ENCODE data around the gene CCN5. TPM values are rescaled to one million over a fixed set of nuclear protein-coding genes. Genes with fewer than 3 reads are reported as not detected.

Gene CCN5
- total RNA-seq, 1 donor from 2014 or later = 377 TPM

- H3K4me1 ChIP-seq = peaks cover 11 to 49% of the 10 kb centered on the region in 2 donors
These were observed 20.6 kb downstream of the CCN5 start for GRCh38 chr20:44735816-44736169.

GRCh38 chr20:44736170-44737021 lies 21.2 kb downstream of the CCN5 start:
- no peak for TF ChIP-seq CTCF (IDR thresholded peaks at IDR 0.05)
- Histone ChIP-seq H3K4me3 (no peak overlapping the region), H3K4me1 (peaks cover 9 to 47% of the 10 kb centered on the region in 2 donors), H3K36me3 (no peaks in the 10 kb centered on the region), H3K27ac (peak overlapping the region; percentile 80 to 93), H3K9me3 (no peaks in the 10 kb centered on the region), H3K27me3 (no peaks in the 10 kb centered on the region)
- peak in 1 of 2 donors; percentile 85 for DNase-seq (ENCODE audit: low spot score in 2 of 2)
- intact Hi-C loops (cut with DNase I) = loop anchor here (5.0 kb wide), 2 partner anchors 259 to 524 kb away; partner anchors contain the start of genes OSER1 and TTPAL

More at GRCh38 chr20:44735816-44736169, 20.6 kb downstream of the CCN5 start:
- no peaks in the 10 kb centered on the region for H3K27me3 ChIP-seq
- intact Hi-C loops (cut with DNase I) = loop anchor here (5.0 kb wide), 2 partner anchors 258 to 523 kb away; partner anchors contain the start of genes OSER1 and TTPAL
- H3K4me3 ChIP-seq = peak overlapping the region in 1 of 2 donors; percentile 23
- H3K9me3 ChIP-seq = no peaks in the 10 kb centered on the region
- no peak for TF ChIP-seq CTCF (IDR thresholded peaks at IDR 0.05)
- peak overlapping the region; percentile 80 to 93 for H3K27ac ChIP-seq
- no peak for DNase-seq (ENCODE audit: low spot score in 2 of 2)
- no peaks in the 10 kb centered on the region for H3K36me3 ChIP-seq

- peaks cover 9 to 47% of the 10 kb centered on the region in 2 donors for H3K4me1 ChIP-seq
- no peaks in the 10 kb centered on the region for H3K36me3 ChIP-seq
- peak overlapping the region in 1 of 2 donors; percentile 80 for H3K27ac ChIP-seq
These were observed 21.9 kb downstream of the CCN5 start for GRCh38 chr20:44737116-44737515.

GRCh38 chr20:44738813-44739477 lies 23.8 kb downstream of the CCN5 start:
- Histone ChIP-seq H3K9me3 (no peaks in the 10 kb centered on the region), H3K27ac (peak overlapping the region; percentile 73 to 94), H3K27me3 (no peaks in the 10 kb centered on the region), H3K36me3 (no peaks in the 10 kb centered on the region), H3K4me3 (no peak overlapping the region), H3K4me1 (peaks cover 5 to 45% of the 10 kb centered on the region in 2 donors)
- intact Hi-C loops (cut with DNase I) = loop anchor here (5.0 kb wide), 2 partner anchors 262 to 527 kb away; partner anchors contain the start of genes OSER1 and TTPAL
- DNase-seq (ENCODE audit: low spot score in 2 of 2) = peak in 1 of 2 donors; percentile 89
- TF ChIP-seq CTCF (IDR thresholded peaks at IDR 0.05) = no peak

More at GRCh38 chr20:44737116-44737515, 21.9 kb downstream of the CCN5 start:
- Histone ChIP-seq H3K27me3 (no peaks in the 10 kb centered on the region), H3K4me3 (no peak overlapping the region), H3K9me3 (no peaks in the 10 kb centered on the region)
- no peak for TF ChIP-seq CTCF (IDR thresholded peaks at IDR 0.05)
- intact Hi-C loops (cut with DNase I) = loop anchor here (5.0 kb wide), 2 partner anchors 260 to 525 kb away; partner anchors contain the start of genes OSER1 and TTPAL
- no peak for DNase-seq (ENCODE audit: low spot score in 2 of 2)

GRCh38 chr20:44739942-44740341 lies 24.8 kb downstream of the CCN5 start:
- no peak for DNase-seq (ENCODE audit: low spot score in 2 of 2)
- Histone ChIP-seq H3K27ac (peak overlapping the region; percentile 73 to 94), H3K36me3 (no peaks in the 10 kb centered on the region), H3K27me3 (no peaks in the 10 kb centered on the region), H3K4me3 (no peak overlapping the region), H3K4me1 (peaks cover 5 to 39% of the 10 kb centered on the region in 2 donors), H3K9me3 (no peaks in the 10 kb centered on the region)
- intact Hi-C loops (cut with DNase I) = loop anchor here (5.0 kb wide), 2 partner anchors 263 to 528 kb away; partner anchors contain the start of genes OSER1 and TTPAL
- TF ChIP-seq CTCF (IDR thresholded peaks at IDR 0.05) = no peak
